Naive thymus-derived CD4-positive, alpha-beta T cell (primary cell): ENCODE data around the gene FIZ1. TPM values are rescaled to one million over a fixed set of nuclear protein-coding genes. Genes with fewer than 3 reads are reported as not detected.

ENCODE experiments used
- ATAC-seq: fragments of 150-1000 bp; cut with Tn5 transposase; 2 replicates; pipeline ENCODE4 v1.10.0; 2021; ENCODE audit warnings: mild to moderate bottlenecking, moderate library complexity
- CTCF ChIA-PET: fragments of 350-600 bp; sonication (Branson Sonifier 250); formaldehyde crosslinking; loops from one replicate; lab custom pipeline; 2021; ENCODE audit warnings: antibody characterized with exemption; lab: Charles Lee
- POLR2A ChIA-PET: fragments of 350-600 bp; sonication (Branson Sonifier 250); formaldehyde crosslinking; loops from one replicate; lab custom pipeline; 2021; ENCODE audit warnings: antibody characterized with exemption, inconsistent platforms; lab: Charles Lee
- DNase-seq, 9 donors: peaks; one replicate each; pipeline versions ENCODE4 v3.0.0 to v3.0.0-alpha.2; 2020 to 2022; ENCODE audit warnings: mixed read lengths in 1 of 9
- H3K27ac ChIP-seq: one replicate; pipeline ENCODE4 v1.7.0; 2013; ENCODE audit warnings: mild to moderate bottlenecking, low read depth, low read length, moderate library complexity
- H3K27me3 ChIP-seq, 2 donors: one replicate each; pipeline ENCODE4 v1.7.0; 2013; ENCODE audit warnings: low read length in 2 of 2, mild to moderate bottlenecking in 2 of 2, moderate library complexity in 2 of 2; ENCODE audit not compliant: control insufficient read depth in 2 of 2, insufficient read depth in 2 of 2
- H3K36me3 ChIP-seq, 3 experiments: 1 replicate in 2 of 3; 2 replicates in 1 of 3; pipeline ENCODE4 v1.7.0; 2013; ENCODE audit warnings: low read length in 3 of 3, mild to moderate bottlenecking in 3 of 3, moderate library complexity in 1 of 3; ENCODE audit not compliant: insufficient read depth in 3 of 3, control insufficient read depth in 2 of 3
- H3K4me1 ChIP-seq, 2 donors: one replicate each; pipeline ENCODE4 v1.7.0; 2013; ENCODE audit warnings: low read length in 2 of 2, mild to moderate bottlenecking in 2 of 2, moderate library complexity in 1 of 2; ENCODE audit not compliant: control insufficient read depth in 2 of 2, insufficient read depth in 2 of 2
- H3K4me3 ChIP-seq: 2 replicates; pipeline ENCODE4 v1.7.0; 2013; ENCODE audit warnings: mild to moderate bottlenecking, low read length
- H3K9me3 ChIP-seq, 3 experiments: 1 replicate in 2 of 3; 2 replicates in 1 of 3; pipeline ENCODE4 v1.7.0; 2013; ENCODE audit warnings: low read length in 3 of 3; ENCODE audit not compliant: control insufficient read depth in 2 of 3
- H3K27ac Mint-ChIP-seq, 9 donors: one replicate each; pipeline ENCODE4 v1.8.0; 2020 to 2022; ENCODE audit warnings: mixed read lengths in 9 of 9, mild to moderate bottlenecking in 8 of 9, moderate library complexity in 5 of 9, inconsistent platforms in 2 of 9
- H3K27me3 Mint-ChIP-seq, 5 donors: one replicate each; pipeline ENCODE4 v1.8.0; 2021 to 2022; ENCODE audit warnings: mixed read lengths in 5 of 5, mild to moderate bottlenecking in 1 of 5
- H3K36me3 Mint-ChIP-seq, 5 donors: one replicate each; pipeline ENCODE4 v1.8.0; 2020 to 2022; ENCODE audit warnings: mixed read lengths in 5 of 5, mild to moderate bottlenecking in 3 of 5, inconsistent platforms in 1 of 5
- H3K4me1 Mint-ChIP-seq, 7 donors: one replicate each; pipeline ENCODE4 v1.8.0; 2020 to 2022; ENCODE audit warnings: mixed read lengths in 7 of 7, mild to moderate bottlenecking in 3 of 7, inconsistent platforms in 1 of 7
- H3K4me3 Mint-ChIP-seq, 10 donors: one replicate each; pipeline ENCODE4 v1.8.0; 2020 to 2022; ENCODE audit warnings: mild to moderate bottlenecking in 10 of 10, mixed read lengths in 10 of 10, moderate library complexity in 6 of 10, inconsistent platforms in 2 of 10
- H3K9me3 Mint-ChIP-seq, 11 donors: one replicate each; pipeline ENCODE4 v1.8.0; 2020 to 2022; ENCODE audit warnings: mixed read lengths in 11 of 11, mild to moderate bottlenecking in 4 of 11, inconsistent platforms in 1 of 11, moderate library complexity in 1 of 11
- intact Hi-C, 2 donors: fragments of 100-400 bp; cut with micrococcal nuclease; formaldehyde crosslinking; loops; one replicate each; pipeline ENCODE4 v1.15.1; 2023
- polyA plus RNA-seq, 2 donors: library from polyadenylated mRNA; unstranded; fragments of 300-500 nt; fragmentation: Illumina TruSeq; gene quantifications; one replicate each; pipeline ENCODE4 v1.2.3, GENCODE V29; 2021
- total RNA-seq, 6 experiments: library from RNA in 5 of 6; stranded (reverse) in 5 of 6; gene quantifications; 1 replicate in 5 of 6; 2 replicates in 1 of 6; pipeline ENCODE4 v1.2.3 and lab custom pipeline; 2021 to 2026

The FIZ1 gene
- total and polyA plus RNA-seq, 7 experiments from 2014 or later: 3.3 to 32.0 (median 10.6) TPM

GRCh38 chr19:55554302-55554701 lies 45.0 kb downstream of the FIZ1 start:
- CTCF ChIA-PET: no interaction called here
- H3K27me3 ChIP-seq: no peaks in the 10 kb centered on the region

DNA sequence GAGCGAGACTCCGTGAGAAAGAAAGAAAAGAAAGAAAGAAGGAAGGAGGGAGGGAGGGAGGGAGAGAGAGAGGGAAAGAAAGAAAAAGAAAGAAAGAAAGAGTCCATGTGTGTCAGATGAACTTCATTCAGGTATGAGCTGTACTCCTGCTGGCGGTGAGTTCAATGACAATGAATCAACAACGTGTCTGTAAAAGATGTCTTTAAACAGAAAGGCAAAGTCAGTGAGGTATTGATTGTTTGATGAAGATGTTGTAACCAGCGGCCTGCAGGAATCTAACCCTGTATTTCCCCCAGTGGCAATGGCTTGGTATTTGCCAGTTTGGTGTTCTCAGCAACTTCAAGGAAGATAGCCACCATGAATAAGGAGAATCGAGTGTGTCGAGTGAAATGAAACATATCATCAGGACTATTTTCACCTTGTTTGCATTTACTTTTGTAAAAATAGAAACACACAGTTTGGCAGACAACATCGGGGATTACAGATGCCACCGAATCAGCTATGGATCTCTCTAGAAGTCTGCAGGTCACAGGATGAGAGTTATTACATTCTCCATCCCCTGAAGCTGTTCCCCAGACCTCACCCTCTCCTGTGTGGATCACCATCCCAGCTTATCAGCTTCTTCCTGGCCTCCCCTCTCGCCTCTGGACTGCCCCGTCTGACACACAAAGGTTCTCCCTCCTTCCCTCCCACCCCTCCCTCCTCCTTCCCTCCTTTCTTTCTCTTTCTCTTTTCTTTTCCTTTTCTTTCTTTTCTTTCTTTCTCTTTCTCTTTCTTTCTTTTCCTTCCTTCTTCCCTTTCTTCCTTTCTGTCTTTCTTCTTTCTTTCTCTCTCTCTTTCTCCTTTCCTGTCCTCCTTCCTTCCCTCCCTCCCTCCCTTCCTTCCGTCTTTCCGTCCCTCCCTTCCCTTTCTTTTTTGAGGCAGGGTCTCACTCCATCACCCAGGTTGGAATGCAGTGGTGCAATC lies 45.8 kb downstream of the FIZ1 start:
- ChIA-PET POLR2A (no interaction called here), CTCF (no interaction called here)
- H3K27ac Mint-ChIP-seq: no peak overlapping the region

More at GRCh38 chr19:55554302-55554701, 45.0 kb downstream of the FIZ1 start:
- peaks cover 0 to 2% (median 0%) of the 10 kb centered on the region in 7 donors for H3K4me1 Mint-ChIP-seq
- POLR2A ChIA-PET: no interaction called here
- no peak for ATAC-seq
- H3K36me3 ChIP-seq: no peaks in the 10 kb centered on the region
- no peak for DNase-seq
- intact Hi-C loops: no loop called here
- no peak overlapping the region for H3K4me3 ChIP-seq
- H3K27me3 Mint-ChIP-seq: peaks cover 0 to 14% (median 5%) of the 10 kb centered on the region in 5 donors
- H3K36me3 Mint-ChIP-seq: no peaks in the 10 kb centered on the region
- H3K4me1 ChIP-seq: no peaks in the 10 kb centered on the region
- no peaks in the 10 kb centered on the region for H3K9me3 Mint-ChIP-seq
- H3K27ac ChIP-seq: no peak overlapping the region
- no peaks in the 10 kb centered on the region for H3K9me3 ChIP-seq
- no peak overlapping the region for H3K27ac Mint-ChIP-seq
- no peak overlapping the region for H3K4me3 Mint-ChIP-seq

DNA sequence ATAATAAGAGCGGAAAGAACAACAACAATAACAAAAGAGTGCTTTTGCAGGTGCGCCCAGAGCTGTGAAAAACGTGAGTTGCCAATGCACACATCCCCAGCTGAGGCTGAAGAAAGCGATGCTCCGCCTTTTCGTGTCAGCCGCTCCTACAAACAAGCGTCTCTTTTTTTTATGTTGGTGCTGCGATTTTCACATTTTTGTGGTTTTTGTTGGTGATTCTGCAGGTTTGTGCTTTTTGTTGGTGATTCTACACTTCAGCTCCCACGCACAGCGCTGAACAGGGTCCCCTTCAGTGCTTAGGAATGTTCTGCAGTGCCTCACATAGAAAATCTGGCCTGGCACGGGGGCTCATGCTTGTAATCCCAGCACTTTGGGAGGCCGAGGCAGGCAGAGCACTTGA lies 46.7 kb downstream of the FIZ1 start:
- H3K4me1 ChIP-seq: no peaks in the 10 kb centered on the region
- no peaks in the 10 kb centered on the region for H3K36me3 ChIP-seq
- DNase-seq (no peak), ATAC-seq (no peak)
- ChIA-PET CTCF (no interaction called here), POLR2A (no interaction called here)
- H3K4me3 ChIP-seq: no peak overlapping the region
- H3K27ac ChIP-seq: no peak overlapping the region
- no peaks in the 10 kb centered on the region for H3K9me3 Mint-ChIP-seq
- no peaks in the 10 kb centered on the region for H3K9me3 ChIP-seq
- H3K27me3 ChIP-seq: no peaks in the 10 kb centered on the region
- H3K27me3 Mint-ChIP-seq: peaks cover under 1 to 21% (median 9%) of the 10 kb centered on the region in 5 donors
- no peaks in the 10 kb centered on the region for H3K36me3 Mint-ChIP-seq
- no peak overlapping the region for H3K27ac Mint-ChIP-seq
- peaks cover 0 to 2% (median 0%) of the 10 kb centered on the region in 7 donors for H3K4me1 Mint-ChIP-seq
- intact Hi-C loops: no loop called here
- no peak overlapping the region for H3K4me3 Mint-ChIP-seq

More for the DNA sequence above, 45.8 kb downstream of the FIZ1 start:
- Histone ChIP-seq H3K9me3 (no peaks in the 10 kb centered on the region), H3K36me3 (no peaks in the 10 kb centered on the region), H3K4me3 (no peak overlapping the region), H3K27me3 (no peaks in the 10 kb centered on the region), H3K27ac (no peak overlapping the region), H3K4me1 (no peaks in the 10 kb centered on the region)
- H3K4me1 Mint-ChIP-seq: peaks cover 0 to 2% (median 0%) of the 10 kb centered on the region in 7 donors
- ATAC-seq (no peak), DNase-seq (no peak)
- intact Hi-C loops: no loop called here
- H3K4me3 Mint-ChIP-seq: no peak overlapping the region
- peaks cover 0 to 14% (median 5%) of the 10 kb centered on the region in 5 donors for H3K27me3 Mint-ChIP-seq
- no peaks in the 10 kb centered on the region for H3K36me3 Mint-ChIP-seq
- H3K9me3 Mint-ChIP-seq: no peaks in the 10 kb centered on the region

DNA sequence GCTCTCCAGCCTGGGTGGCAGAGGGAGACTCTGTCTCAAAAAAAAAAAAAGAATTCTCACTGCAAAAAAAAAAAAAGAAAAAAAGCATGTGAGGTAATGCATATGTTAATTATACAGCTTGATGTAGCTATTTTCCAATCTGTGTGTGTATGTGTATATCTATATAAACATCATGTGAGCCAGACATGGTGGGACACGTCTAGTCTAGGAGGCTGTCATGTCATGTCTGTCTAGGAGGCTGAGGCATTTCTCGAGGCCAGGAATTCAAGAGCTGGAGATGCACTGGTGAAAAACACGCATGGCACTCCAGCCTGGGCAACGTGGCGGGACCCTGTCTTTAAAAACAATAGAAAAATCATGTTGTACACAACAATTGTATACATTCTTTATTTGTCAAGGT lies 47.1 kb downstream of the FIZ1 start:
- Mint-ChIP-seq H3K4me3 (no peak overlapping the region), H3K9me3 (no peaks in the 10 kb centered on the region), H3K4me1 (peaks cover 0 to 2% (median 0%) of the 10 kb centered on the region in 7 donors), H3K27me3 (peaks cover 4 to 25% (median 13%) of the 10 kb centered on the region in 5 donors), H3K36me3 (no peaks in the 10 kb centered on the region), H3K27ac (peak overlapping the region in 1 of 9 donors; percentile 18)
- DNase-seq: no peak
- ChIA-PET CTCF (no interaction called here), POLR2A (no interaction called here)
- H3K4me1 ChIP-seq: no peaks in the 10 kb centered on the region
- no peaks in the 10 kb centered on the region for H3K27me3 ChIP-seq
- H3K4me3 ChIP-seq: no peak overlapping the region
- no peak overlapping the region for H3K27ac ChIP-seq
- H3K36me3 ChIP-seq: no peaks in the 10 kb centered on the region
- H3K9me3 ChIP-seq: no peaks in the 10 kb centered on the region
- no peak for ATAC-seq
- intact Hi-C loops: no loop called here

- Histone ChIP-seq H3K27me3 (no peaks in the 10 kb centered on the region), H3K27ac (no peak overlapping the region), H3K9me3 (no peaks in the 10 kb centered on the region), H3K36me3 (no peaks in the 10 kb centered on the region), H3K4me1 (no peaks in the 10 kb centered on the region), H3K4me3 (no peak overlapping the region)
- Mint-ChIP-seq H3K36me3 (no peaks in the 10 kb centered on the region), H3K4me3 (no peak overlapping the region), H3K9me3 (no peaks in the 10 kb centered on the region), H3K4me1 (peaks cover 0 to 8% (median 0%) of the 10 kb centered on the region in 7 donors), H3K27ac (no peak overlapping the region), H3K27me3 (peaks cover 13 to 36% (median 17%) of the 10 kb centered on the region in 5 donors)
- ChIA-PET POLR2A (no interaction called here), CTCF (no interaction called here)
- DNase-seq: no peak
- intact Hi-C loops: no loop called here
- ATAC-seq: no peak
These were observed 49.0 kb downstream of the FIZ1 start for GRCh38 chr19:55550321-55550650.

DNA sequence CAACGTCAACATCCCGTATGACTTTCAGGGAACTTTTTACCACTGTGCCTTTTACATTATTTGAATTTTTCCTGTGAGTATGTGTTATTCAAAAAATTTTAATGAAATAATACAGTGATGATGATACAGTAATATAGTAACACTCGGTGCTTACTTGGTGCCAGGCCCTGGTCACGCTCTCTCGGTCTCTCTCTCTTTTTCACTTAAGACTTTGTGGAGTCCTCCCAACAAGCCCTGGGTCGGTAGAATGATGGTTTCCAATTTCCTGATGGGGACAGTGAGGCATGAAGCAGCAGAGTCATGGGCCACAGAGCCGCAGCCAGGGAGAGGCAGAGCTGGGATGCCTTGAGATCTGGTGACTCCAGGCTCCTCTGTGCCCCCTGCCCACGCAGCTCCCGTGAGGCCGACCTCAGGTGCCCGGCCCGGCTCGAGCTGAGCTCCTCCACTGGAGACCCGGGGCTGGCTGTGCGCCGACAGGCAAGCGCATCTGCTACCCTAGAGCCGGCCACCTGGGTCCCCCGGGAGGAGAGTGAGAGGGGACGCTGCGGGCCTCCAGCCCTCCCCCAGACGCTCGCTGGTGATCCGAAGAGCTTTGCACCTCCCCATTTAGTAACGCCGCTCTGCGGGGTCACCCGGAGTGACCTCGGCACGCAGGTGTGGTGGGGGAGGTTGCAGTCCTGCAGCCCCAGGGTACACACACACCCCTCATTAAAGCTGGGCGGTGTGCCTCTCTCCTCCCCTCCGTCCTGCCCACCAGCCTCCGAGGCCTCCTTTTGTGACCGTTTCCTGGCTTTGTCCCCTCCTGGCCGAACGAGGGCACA lies 49.6 kb downstream of the FIZ1 start:
- no peaks in the 10 kb centered on the region for H3K4me1 ChIP-seq
- no peak overlapping the region for H3K4me3 Mint-ChIP-seq
- no peak for DNase-seq
- no peaks in the 10 kb centered on the region for H3K36me3 Mint-ChIP-seq
- H3K27me3 Mint-ChIP-seq: peaks cover 15 to 39% (median 17%) of the 10 kb centered on the region in 5 donors
- H3K36me3 ChIP-seq: no peaks in the 10 kb centered on the region
- no peak overlapping the region for H3K27ac ChIP-seq
- intact Hi-C loops: no loop called here
- peaks cover 0 to 2% (median 0%) of the 10 kb centered on the region in 11 donors for H3K9me3 Mint-ChIP-seq
- H3K9me3 ChIP-seq: no peaks in the 10 kb centered on the region
- ATAC-seq: no peak
- H3K4me1 Mint-ChIP-seq: peaks cover 0 to 10% (median 0%) of the 10 kb centered on the region in 7 donors
- ChIA-PET CTCF (no interaction called here), POLR2A (no interaction called here)
- H3K27me3 ChIP-seq: no peaks in the 10 kb centered on the region
- no peak overlapping the region for H3K4me3 ChIP-seq
- no peak overlapping the region for H3K27ac Mint-ChIP-seq
